ENCODE data around the gene DYRK2.

GRCh38 chr12:67694306-67694900 lies 45.9 kb downstream of the DYRK2 start:
- TF ChIP-seq EZH2 (optimal IDR thresholded peaks at IDR 0.05; ENCODE audit: low read depth, low read length) = no peak
- no peak for TF ChIP-seq CTCF (IDR thresholded peaks at IDR 0.05; ENCODE audit: low read length)
- no peak for TF ChIP-seq EZH2phosphoT487 (IDR thresholded peaks at IDR 0.05; ENCODE audit: low read length)
